ENCODE data around the gene FGD3. TPM values are rescaled to one million over a fixed set of nuclear protein-coding genes. Genes with fewer than 3 reads are reported as not detected.

The FGD3 gene
- total RNA-seq, 1 experiment from 2014 or later: 0.09 TPM

DNA sequence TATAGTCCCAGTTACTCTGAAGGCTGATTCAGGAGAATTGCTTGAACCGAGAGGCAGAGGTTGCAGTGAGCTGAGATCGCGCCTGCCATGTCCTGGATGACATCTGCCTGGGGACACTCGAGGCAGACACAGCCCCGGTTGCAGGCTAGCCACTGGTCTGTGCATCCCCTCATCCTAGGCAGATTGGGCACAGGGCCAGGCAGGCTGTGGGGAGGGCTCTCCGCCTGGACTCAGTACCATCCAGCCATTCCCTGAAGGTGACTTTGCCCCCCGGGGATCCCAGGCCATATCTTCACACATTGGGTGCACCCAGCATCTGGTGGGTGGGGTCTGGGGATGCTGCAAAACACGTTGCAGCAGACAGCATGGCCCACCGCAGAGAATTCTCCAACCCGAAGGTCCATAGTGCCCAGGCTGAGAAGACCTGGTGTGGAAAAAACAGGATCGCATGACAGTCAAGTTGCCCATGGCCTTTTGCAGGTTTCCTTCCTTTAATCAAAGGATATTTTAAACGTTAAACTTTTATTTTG, 60.3 kb downstream of the FGD3 start:
- no peaks in the 10 kb centered on the region for H3K9me3 ChIP-seq (ENCODE audit: low read depth, low read length, poor library complexity, severe bottlenecking)
- no peaks in the 10 kb centered on the region for H3K4me1 ChIP-seq (ENCODE audit: insufficient read depth, low read length, poor library complexity, severe bottlenecking)
- H3K4me3 ChIP-seq (ENCODE audit: low read depth, low read length, poor library complexity, severe bottlenecking): no peak overlapping the region
- DNase-seq (ENCODE audit: low spot score): no peak
- no peak overlapping the region for H3K27ac ChIP-seq (ENCODE audit: low read depth, low read length, poor library complexity, severe bottlenecking)
- no peaks in the 10 kb centered on the region for H3K36me3 ChIP-seq (ENCODE audit: insufficient read depth, low read length, poor library complexity, severe bottlenecking)
- TF ChIP-seq CTCF (conservative IDR thresholded peaks at IDR 0.05; ENCODE audit: low read depth, low read length): no peak
- TF ChIP-seq EZH2 (IDR thresholded peaks at IDR 0.05; ENCODE audit: borderline replicate concordance, low read depth, low read length, poor library complexity, severe bottlenecking): no peak
- H3K27me3 ChIP-seq (replicated peaks; ENCODE audit: insufficient read depth, low read depth, low read length, poor library complexity): no peaks in the 10 kb centered on the region
- intact Hi-C loops (cut with micrococcal nuclease; ENCODE audit: unreplicated experiment): no loop called here
- no TSS peak for BruUV-seq (replicated peaks)
- ChIA-PET CTCF (no interaction called here), POLR2A (ENCODE audit: low non-redundant PET) (no interaction called here)

GRCh38 chr9:93008457-93008856, 61.1 kb downstream of the FGD3 start:
- no peak for DNase-seq (ENCODE audit: low spot score)
- intact Hi-C loops (cut with micrococcal nuclease; ENCODE audit: unreplicated experiment): no loop called here
- Histone ChIP-seq H3K27ac (ENCODE audit: low read depth, low read length, poor library complexity, severe bottlenecking) (no peak overlapping the region), H3K4me3 (ENCODE audit: low read depth, low read length, poor library complexity, severe bottlenecking) (no peak overlapping the region), H3K27me3 (replicated peaks; ENCODE audit: insufficient read depth, low read depth, low read length, poor library complexity) (no peaks in the 10 kb centered on the region), H3K9me3 (ENCODE audit: low read depth, low read length, poor library complexity, severe bottlenecking) (no peaks in the 10 kb centered on the region), H3K4me1 (ENCODE audit: insufficient read depth, low read length, poor library complexity, severe bottlenecking) (no peaks in the 10 kb centered on the region), H3K36me3 (ENCODE audit: insufficient read depth, low read length, poor library complexity, severe bottlenecking) (no peaks in the 10 kb centered on the region)
- TF ChIP-seq EZH2 (IDR thresholded peaks at IDR 0.05; ENCODE audit: borderline replicate concordance, low read depth, low read length, poor library complexity, severe bottlenecking) (no peak), CTCF (conservative IDR thresholded peaks at IDR 0.05; ENCODE audit: low read depth, low read length) (no peak)
- no TSS peak for BruUV-seq (replicated peaks)
- ChIA-PET CTCF (no interaction called here), POLR2A (ENCODE audit: low non-redundant PET) (no interaction called here)

DNA sequence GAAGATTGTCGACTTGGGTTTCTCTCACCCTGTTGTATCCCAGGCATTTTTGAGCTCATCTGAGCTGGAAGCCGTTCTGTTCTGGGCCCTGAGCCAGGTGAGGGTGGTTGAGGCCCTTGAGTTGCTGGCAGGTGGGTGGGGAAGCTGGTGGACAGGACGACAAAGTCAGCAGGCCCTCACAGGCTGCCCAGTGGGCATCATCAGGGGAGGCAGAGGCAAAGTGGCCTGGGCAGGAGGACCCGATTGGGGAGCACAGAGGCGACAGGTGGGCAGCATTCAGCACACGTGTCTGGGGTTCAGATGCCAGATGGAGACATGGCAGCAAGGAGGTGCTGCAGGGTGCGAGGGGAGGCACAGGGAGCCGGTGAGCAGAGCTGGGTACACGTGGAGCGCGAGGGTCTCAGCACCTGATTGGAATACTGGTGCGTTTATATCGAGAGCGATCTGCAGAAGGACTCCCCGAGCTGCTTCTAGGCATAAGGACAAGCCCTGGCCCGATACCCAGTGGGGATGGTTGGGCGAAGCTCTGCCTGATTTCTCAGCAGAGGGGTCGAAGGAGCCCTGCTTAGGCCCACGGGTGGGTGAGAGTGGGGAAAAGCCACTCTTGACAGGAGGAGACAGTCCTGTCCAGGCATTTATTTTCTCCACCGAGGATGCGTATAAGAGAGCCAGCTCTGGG, 62.2 kb downstream of the FGD3 start:
- no peaks in the 10 kb centered on the region for H3K27me3 ChIP-seq (replicated peaks; ENCODE audit: insufficient read depth, low read depth, low read length, poor library complexity)
- no peaks in the 10 kb centered on the region for H3K9me3 ChIP-seq (ENCODE audit: low read depth, low read length, poor library complexity, severe bottlenecking)
- no peaks in the 10 kb centered on the region for H3K4me1 ChIP-seq (ENCODE audit: insufficient read depth, low read length, poor library complexity, severe bottlenecking)
- ChIA-PET CTCF (no interaction called here), POLR2A (ENCODE audit: low non-redundant PET) (no interaction called here)
- DNase-seq (ENCODE audit: low spot score): no peak
- H3K27ac ChIP-seq (ENCODE audit: low read depth, low read length, poor library complexity, severe bottlenecking): no peak overlapping the region
- intact Hi-C loops (cut with micrococcal nuclease; ENCODE audit: unreplicated experiment): no loop called here
- TF ChIP-seq EZH2 (IDR thresholded peaks at IDR 0.05; ENCODE audit: borderline replicate concordance, low read depth, low read length, poor library complexity, severe bottlenecking): no peak
- no peak for TF ChIP-seq CTCF (conservative IDR thresholded peaks at IDR 0.05; ENCODE audit: low read depth, low read length)
- H3K36me3 ChIP-seq (ENCODE audit: insufficient read depth, low read length, poor library complexity, severe bottlenecking): no peaks in the 10 kb centered on the region
- no peak overlapping the region for H3K4me3 ChIP-seq (ENCODE audit: low read depth, low read length, poor library complexity, severe bottlenecking)
- no TSS peak for BruUV-seq (replicated peaks)

Measured in A673 (cell line).